DMS 273 treated with DMSO at 0.1 percent for 48 hours (cell line): ENCODE data around the gene MTCL1.
"Not testable (repeated sequence)": the region's sequence is repeated elsewhere in the genome, so short reads cannot be mapped to it uniquely, and the experiment has no call there.

Experiments used
- DNase-seq: peaks from one replicate; lab custom pipeline; 2025; lab: John Stamatoyannopoulos, UW

MTCL1 gene

GRCh38 chr18:8744038-8744437 is 38.7 kb downstream of the MTCL1 start:
- peak; percentile 2 for DNase-seq

GRCh38 chr18:8744656-8745055 is 39.3 kb downstream of the MTCL1 start:
- DNase-seq: no peak

- DNase-seq: no peak
Measured at GRCh38 chr18:8745355-8746014, 40.1 kb downstream of the MTCL1 start.

- no peak for DNase-seq
Measured at GRCh38 chr18:8747440-8747937, 42.1 kb downstream of the MTCL1 start.

GRCh38 chr18:8749492-8749891 is 44.1 kb downstream of the MTCL1 start:
- DNase-seq: no peak

- no peak for DNase-seq
Measured at GRCh38 chr18:8750954-8751415, 45.6 kb downstream of the MTCL1 start.

- DNase-seq: no peak
Measured at GRCh38 chr18:8751692-8752091, 46.3 kb downstream of the MTCL1 start.

GRCh38 chr18:8752329-8752728 is 47.0 kb downstream of the MTCL1 start:
- no peak for DNase-seq

GRCh38 chr18:8754995-8755960 is 49.9 kb downstream of the MTCL1 start:
- no peak for DNase-seq

GRCh38 chr18:8756571-8756970 is 51.2 kb downstream of the MTCL1 start:
- no peak for DNase-seq

- DNase-seq: no peak
Measured at GRCh38 chr18:8757396-8757997, 52.1 kb downstream of the MTCL1 start.

GRCh38 chr18:8758466-8758865 is 53.1 kb downstream of the MTCL1 start:
- DNase-seq: no peak

- no peak for DNase-seq
Measured at GRCh38 chr18:8760984-8761383, 55.6 kb downstream of the MTCL1 start.

GRCh38 chr18:8761535-8761934 is 56.2 kb downstream of the MTCL1 start:
- not testable (repeated sequence) for DNase-seq

- no peak for DNase-seq
Measured at GRCh38 chr18:8762968-8763367, 57.6 kb downstream of the MTCL1 start.

GRCh38 chr18:8763611-8764010 is 58.3 kb downstream of the MTCL1 start:
- DNase-seq: no peak

GRCh38 chr18:8765783-8766463 is 60.6 kb downstream of the MTCL1 start:
- DNase-seq: no peak

- no peak for DNase-seq
Measured at GRCh38 chr18:8766559-8767293, 61.4 kb downstream of the MTCL1 start.

GRCh38 chr18:8767340-8767739 is 62.0 kb downstream of the MTCL1 start:
- DNase-seq: no peak

GRCh38 chr18:8769509-8770095 is 64.2 kb downstream of the MTCL1 start:
- DNase-seq: no peak

GRCh38 chr18:8770657-8771056 is 65.3 kb downstream of the MTCL1 start:
- no peak for DNase-seq
